Thyroid gland (tissue), 4 donors: ENCODE measurements around the gene WIPI1. TPM values are rescaled to one million over a fixed set of nuclear protein-coding genes. Genes with fewer than 3 reads are reported as not detected.

ENCODE experiments used
- DNase-seq, 2 donors: peaks; one replicate each; pipeline ENCODE4 v3.0.0-alpha.2; 2019
- H3K27ac ChIP-seq, 3 donors: fragments of 200-600 bp; sonication (generic); 1 replicate in 2 of 3; 2 replicates in 1 of 3; pipeline ENCODE4 v1.5.1; 2016 to 2019; ENCODE audit warnings: mild to moderate bottlenecking in 1 of 3, moderate library complexity in 1 of 3
- H3K27me3 ChIP-seq: fragments of 200-600 bp; sonication (generic); one replicate; pipeline ENCODE4 v1.5.1; 2019
- H3K36me3 ChIP-seq, 2 donors: fragments of 200-600 bp; sonication (generic); one replicate each; pipeline ENCODE4 v1.5.1; 2016 to 2019
- H3K4me1 ChIP-seq, 2 donors: fragments of 200-600 bp; sonication (generic); one replicate each; pipeline ENCODE4 v1.5.1; 2017 to 2019
- H3K4me3 ChIP-seq, 3 donors: fragments of 200-600 bp; sonication (generic); replicated peaks in 1 of 3; 1 replicate in 2 of 3; 2 replicates in 1 of 3; pipeline ENCODE4 v1.5.1; 2016; ENCODE audit warnings: mild to moderate bottlenecking in 1 of 3
- H3K9me3 ChIP-seq: fragments of 200-600 bp; sonication (generic); one replicate; pipeline ENCODE4 v1.5.1; 2017
- POLR2A ChIP-seq, 2 donors: fragments of 450-650 bp; IDR thresholded peaks; one replicate each; pipeline ENCODE4 v1.6.1; 2017; ENCODE audit warnings: antibody characterized with exemption in 2 of 2, mild to moderate bottlenecking in 2 of 2, moderate library complexity in 1 of 2
- WGBS, 2 donors: methylation state at CpG; one replicate each; pipeline ENCODE4 v1.1.5; 2017; 5-methylcytosine and 5-hydroxymethylcytosine counted together
- intact Hi-C: fragments of 100-400 bp; cut with DNase I; formaldehyde crosslinking; loops from one replicate; pipeline ENCODE4 v1.15.1; 2023
- total RNA-seq, 4 donors: library from RNA; depleted of rRNA; stranded (reverse); fragments of >200 nt; gene quantifications; one replicate each; pipeline ENCODE4 v1.2.3, GENCODE V29; 2016
- TF ChIP-seq, protein P1 (sequence below), 6 experiments: fragments of 200-600 bp in 3 of 6; fragments of 450-650 bp in 3 of 6; sonication (generic) in 3 of 6; IDR thresholded peaks; one replicate each; pipeline ENCODE4 v1.5.1; 2016 to 2019; ENCODE audit warnings: antibody characterized with exemption in 6 of 6, mild to moderate bottlenecking in 2 of 6, inconsistent platforms in 1 of 6, moderate library complexity in 1 of 6

WIPI1 gene
- total RNA-seq, 4 donors from 2014 or later: 50.0 to 89.8 (median 78.4) TPM

DNA sequence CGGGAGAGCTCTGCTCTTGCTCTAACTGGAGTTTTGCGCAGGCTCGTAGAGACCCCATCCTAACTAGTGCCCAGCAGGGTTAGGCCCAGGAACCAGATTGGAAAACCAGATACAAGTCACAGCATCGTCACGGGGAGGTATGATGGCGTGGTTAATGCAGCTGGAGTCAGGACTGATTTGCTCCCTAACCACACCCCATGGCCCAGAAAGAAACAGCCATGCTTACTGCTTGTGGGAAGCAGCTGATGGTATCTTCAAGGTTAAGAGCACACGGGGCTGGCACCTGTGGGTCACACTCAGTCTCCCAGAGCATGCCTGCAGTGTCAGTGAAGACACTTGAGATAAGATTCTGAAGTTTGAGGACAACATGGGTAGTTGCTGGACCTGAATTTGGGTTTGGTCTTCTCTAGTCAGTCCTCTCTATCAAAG lies 60.2 kb downstream of the WIPI1 start:
- H3K36me3 ChIP-seq: no peaks in the 10 kb centered on the region
- DNase-seq: no peak
- no peak for TF ChIP-seq POLR2A (IDR thresholded peaks at IDR 0.05)
- TF ChIP-seq, protein P1, sequence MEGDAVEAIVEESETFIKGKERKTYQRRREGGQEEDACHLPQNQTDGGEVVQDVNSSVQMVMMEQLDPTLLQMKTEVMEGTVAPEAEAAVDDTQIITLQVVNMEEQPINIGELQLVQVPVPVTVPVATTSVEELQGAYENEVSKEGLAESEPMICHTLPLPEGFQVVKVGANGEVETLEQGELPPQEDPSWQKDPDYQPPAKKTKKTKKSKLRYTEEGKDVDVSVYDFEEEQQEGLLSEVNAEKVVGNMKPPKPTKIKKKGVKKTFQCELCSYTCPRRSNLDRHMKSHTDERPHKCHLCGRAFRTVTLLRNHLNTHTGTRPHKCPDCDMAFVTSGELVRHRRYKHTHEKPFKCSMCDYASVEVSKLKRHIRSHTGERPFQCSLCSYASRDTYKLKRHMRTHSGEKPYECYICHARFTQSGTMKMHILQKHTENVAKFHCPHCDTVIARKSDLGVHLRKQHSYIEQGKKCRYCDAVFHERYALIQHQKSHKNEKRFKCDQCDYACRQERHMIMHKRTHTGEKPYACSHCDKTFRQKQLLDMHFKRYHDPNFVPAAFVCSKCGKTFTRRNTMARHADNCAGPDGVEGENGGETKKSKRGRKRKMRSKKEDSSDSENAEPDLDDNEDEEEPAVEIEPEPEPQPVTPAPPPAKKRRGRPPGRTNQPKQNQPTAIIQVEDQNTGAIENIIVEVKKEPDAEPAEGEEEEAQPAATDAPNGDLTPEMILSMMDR (IDR thresholded peaks at IDR 0.05): no peak
- no peaks in the 10 kb centered on the region for H3K27me3 ChIP-seq
- peaks cover 0 to 6% of the 10 kb centered on the region in 2 donors for H3K4me1 ChIP-seq
- no peak overlapping the region for H3K4me3 ChIP-seq
- intact Hi-C loops: no loop called here
- WGBS, 2 donors: 61 to 83% methylated on average over 2 to 7 of the region's 7 CpGs
- no peaks in the 10 kb centered on the region for H3K9me3 ChIP-seq
- no peak overlapping the region for H3K27ac ChIP-seq

- no peaks in the 10 kb centered on the region for H3K27me3 ChIP-seq
- 67 to 75% methylated on average over 7 to 10 of the region's 10 CpGs for WGBS, 2 donors
- no peak for DNase-seq
- TF ChIP-seq POLR2A (IDR thresholded peaks at IDR 0.05): no peak
- TF ChIP-seq, protein P1 (IDR thresholded peaks at IDR 0.05): no peak
- intact Hi-C loops: no loop called here
- no peak overlapping the region for H3K27ac ChIP-seq
- H3K4me1 ChIP-seq: peaks cover 0 to 6% of the 10 kb centered on the region in 2 donors
- H3K9me3 ChIP-seq: no peaks in the 10 kb centered on the region
- no peak overlapping the region for H3K4me3 ChIP-seq
- H3K36me3 ChIP-seq: no peaks in the 10 kb centered on the region
Observed at GRCh38 chr17:68396226-68397107, 60.8 kb downstream of the WIPI1 start.

- no peak for TF ChIP-seq POLR2A (IDR thresholded peaks at IDR 0.05)
- TF ChIP-seq, protein P1 (IDR thresholded peaks at IDR 0.05): no peak
- no peaks in the 10 kb centered on the region for H3K9me3 ChIP-seq
- H3K36me3 ChIP-seq: no peaks in the 10 kb centered on the region
- H3K27ac ChIP-seq: no peak overlapping the region
- intact Hi-C loops: no loop called here
- DNase-seq: no peak
- H3K4me3 ChIP-seq: no peak overlapping the region
- peaks cover 0 to 6% of the 10 kb centered on the region in 2 donors for H3K4me1 ChIP-seq
- WGBS, 2 donors: 95 to 97% methylated on average over 7 to 12 of the region's 12 CpGs
- H3K27me3 ChIP-seq: no peaks in the 10 kb centered on the region
Observed at GRCh38 chr17:68394608-68395331, 62.5 kb downstream of the WIPI1 start.

DNA sequence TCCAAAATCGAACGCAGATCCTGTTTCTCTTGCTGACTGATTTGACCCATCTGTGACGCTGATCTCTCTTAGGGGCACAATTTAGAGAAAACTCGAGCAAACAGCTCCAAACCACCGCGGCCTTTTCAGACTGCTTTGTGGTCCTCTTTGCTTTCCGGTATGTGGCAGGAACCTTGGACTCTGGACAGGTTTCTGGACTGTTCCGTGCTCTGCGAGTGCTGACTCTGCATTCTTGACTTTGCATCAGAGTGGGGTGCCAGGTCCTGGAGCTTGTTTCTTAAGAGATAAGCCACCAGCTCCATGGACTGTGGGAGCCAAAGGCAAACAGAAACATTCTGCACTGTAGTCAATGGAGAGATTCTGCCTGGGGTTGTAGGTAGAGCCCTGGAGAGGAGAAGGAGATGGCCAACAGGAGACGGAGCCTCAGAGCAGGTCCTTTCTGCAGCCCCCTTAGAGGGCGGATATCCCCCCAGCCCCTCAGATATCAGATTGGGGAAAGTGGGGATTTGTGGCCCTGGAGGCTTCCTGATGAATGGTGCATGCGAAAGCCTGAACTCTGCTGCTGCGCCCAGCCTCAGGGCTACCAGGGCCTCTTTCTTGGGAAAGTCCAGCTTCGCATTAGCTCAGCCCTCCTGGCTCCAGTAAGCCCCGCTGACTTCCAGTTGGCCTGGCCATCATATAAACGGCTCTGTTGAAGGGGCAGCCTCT lies 65.6 kb downstream of the WIPI1 start:
- 76 to 88% methylated on average over 16 of the region's 16 CpGs for WGBS, 2 donors
- Histone ChIP-seq H3K4me1 (peaks cover 0 to 4% of the 10 kb centered on the region in 2 donors), H3K27me3 (no peaks in the 10 kb centered on the region), H3K4me3 (no peak overlapping the region), H3K9me3 (no peaks in the 10 kb centered on the region), H3K36me3 (no peaks in the 10 kb centered on the region), H3K27ac (peak overlapping the region in 1 of 3 donors; percentile 67)
- peak in 1 of 2 donors; percentile 13 for DNase-seq
- no peak for TF ChIP-seq POLR2A (IDR thresholded peaks at IDR 0.05)
- TF ChIP-seq, protein P1 (IDR thresholded peaks at IDR 0.05): no peak
- intact Hi-C loops: no loop called here
